GM21526 (cell line): ENCODE data around the gene EGFL7.

Experiments
- ATAC-seq: cut with Tn5 transposase; IDR thresholded peaks from one replicate; pipeline ENCODE4 v1.9.1; 2021; ENCODE audit warnings: moderate library complexity; ENCODE audit not compliant: unreplicated experiment, low FRiP score

Gene EGFL7

DNA sequence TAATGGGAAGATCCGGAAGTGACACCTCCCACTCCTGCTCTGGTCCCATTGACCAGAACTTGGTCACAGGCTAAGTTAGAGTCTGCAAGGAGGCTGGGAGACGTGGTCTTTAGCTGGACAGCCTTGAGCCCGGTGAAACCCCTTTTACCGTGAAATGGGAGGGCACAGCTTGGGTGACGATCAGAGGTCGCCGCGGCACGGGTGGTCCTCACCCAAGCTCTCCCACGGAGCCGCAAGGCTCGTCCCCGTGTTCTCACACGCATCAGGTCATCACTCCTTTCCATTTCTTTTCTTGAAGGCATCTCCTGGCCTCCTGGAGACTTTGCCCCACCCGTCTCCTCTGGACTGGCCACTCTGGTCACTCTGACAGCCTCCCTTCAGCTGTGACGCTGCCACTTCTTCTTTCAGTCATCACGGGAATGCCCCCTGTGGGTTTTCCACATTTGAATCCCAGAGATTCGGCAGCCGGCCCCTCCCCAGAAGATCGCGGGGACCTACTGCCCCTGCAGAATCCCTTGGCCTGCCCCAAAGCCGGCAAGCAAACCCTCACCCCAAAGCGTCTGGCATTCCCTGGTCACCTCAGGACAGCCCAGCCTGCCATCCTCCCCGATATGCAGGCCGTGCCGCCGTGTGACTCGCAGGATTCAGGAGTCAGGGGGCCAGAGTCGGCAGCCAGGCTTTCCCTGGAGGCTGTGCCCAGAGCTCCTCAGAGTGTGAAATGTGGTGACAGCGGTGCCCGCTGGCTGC is 18.9 kb upstream of the EGFL7 start:
- no peak for ATAC-seq

DNA sequence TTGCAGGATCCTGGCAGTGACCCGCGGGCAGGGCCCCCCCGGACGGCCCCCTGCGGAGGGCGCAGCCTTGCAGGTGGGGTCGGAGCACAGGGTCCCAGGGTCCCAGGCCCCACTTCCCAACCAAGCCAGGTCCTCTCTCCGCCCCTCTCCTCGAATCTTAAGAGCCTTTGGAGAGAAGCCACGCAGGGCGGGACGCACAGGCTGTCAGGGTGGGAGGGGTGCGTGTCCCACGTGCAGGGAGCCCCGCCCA is 18.4 kb upstream of the EGFL7 start:
- no peak for ATAC-seq

GRCh38 chr9:136644593-136645351 is 17.9 kb upstream of the EGFL7 start:
- ATAC-seq = no peak

- no peak for ATAC-seq
Measured at GRCh38 chr9:136645352-136645902, 17.3 kb upstream of the EGFL7 start.

DNA sequence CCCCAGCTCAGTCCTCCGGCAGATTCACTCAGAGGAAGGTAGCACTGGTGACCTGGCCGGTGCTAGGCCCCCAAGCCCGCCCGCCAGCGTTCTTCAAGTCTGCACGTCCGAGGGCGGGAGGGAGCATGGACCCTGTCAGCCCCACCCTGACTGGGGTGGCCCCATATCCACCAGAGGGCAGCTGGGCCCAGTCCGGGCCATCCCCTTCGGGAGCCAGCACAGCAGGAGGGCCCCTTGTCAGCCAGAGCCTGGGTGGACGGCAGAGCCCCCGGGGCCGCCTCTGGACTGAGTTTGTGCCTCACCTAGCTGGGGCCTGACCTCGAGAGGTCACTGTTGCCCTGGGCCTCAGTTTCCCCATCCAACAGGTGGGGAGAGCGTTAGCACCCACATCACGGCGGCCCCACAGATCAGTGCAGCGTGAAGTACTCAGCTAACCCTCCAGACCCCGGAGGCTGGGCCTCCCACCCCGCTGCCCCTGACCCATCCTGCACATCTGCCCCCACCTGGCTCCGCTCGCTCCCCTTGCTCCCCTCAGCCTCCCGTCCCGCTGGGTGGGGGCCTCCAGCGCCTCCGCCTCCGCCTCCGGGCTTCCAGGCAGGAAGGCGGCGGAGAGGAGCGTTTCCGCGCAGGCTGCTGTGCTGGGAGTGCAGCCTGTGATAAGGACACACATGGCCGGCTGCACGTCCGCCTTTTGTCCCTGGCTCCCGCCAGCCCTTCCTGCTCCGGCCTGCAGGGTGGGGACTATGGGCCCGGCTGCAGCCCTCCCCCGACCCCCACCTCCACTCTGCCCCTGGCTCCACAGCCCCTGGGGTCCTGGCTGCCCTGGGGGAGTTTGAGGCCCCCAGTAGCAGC is 16.6 kb upstream of the EGFL7 start:
- ATAC-seq = no peak

- no peak for ATAC-seq
Measured at GRCh38 chr9:136646827-136647711, 15.6 kb upstream of the EGFL7 start.

- ATAC-seq = no peak
Measured at GRCh38 chr9:136648751-136649150, 14.0 kb upstream of the EGFL7 start.

DNA sequence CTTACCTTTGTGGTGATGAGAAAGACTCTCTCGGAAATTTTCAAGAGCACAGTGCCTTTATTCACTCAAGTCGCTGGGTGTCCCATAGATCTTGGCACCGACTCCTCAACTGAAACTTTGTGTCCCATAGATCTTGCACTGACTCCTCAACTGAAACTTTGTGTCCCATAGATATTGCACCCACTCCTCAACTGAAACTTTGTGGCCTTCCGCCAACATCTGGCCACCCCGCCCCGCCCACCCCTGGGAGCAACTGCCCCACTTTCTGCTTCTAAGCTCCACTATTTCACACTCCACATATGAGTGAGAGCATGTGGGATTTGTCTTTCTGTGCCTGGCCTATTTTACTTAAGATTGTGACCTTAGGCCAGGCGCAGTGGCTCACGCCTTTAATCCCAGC is 12.7 kb upstream of the EGFL7 start:
- ATAC-seq = no peak

GRCh38 chr9:136650648-136651047 is 12.1 kb upstream of the EGFL7 start:
- no peak for ATAC-seq

- no peak for ATAC-seq
Measured at GRCh38 chr9:136651860-136652259, 10.9 kb upstream of the EGFL7 start.

DNA sequence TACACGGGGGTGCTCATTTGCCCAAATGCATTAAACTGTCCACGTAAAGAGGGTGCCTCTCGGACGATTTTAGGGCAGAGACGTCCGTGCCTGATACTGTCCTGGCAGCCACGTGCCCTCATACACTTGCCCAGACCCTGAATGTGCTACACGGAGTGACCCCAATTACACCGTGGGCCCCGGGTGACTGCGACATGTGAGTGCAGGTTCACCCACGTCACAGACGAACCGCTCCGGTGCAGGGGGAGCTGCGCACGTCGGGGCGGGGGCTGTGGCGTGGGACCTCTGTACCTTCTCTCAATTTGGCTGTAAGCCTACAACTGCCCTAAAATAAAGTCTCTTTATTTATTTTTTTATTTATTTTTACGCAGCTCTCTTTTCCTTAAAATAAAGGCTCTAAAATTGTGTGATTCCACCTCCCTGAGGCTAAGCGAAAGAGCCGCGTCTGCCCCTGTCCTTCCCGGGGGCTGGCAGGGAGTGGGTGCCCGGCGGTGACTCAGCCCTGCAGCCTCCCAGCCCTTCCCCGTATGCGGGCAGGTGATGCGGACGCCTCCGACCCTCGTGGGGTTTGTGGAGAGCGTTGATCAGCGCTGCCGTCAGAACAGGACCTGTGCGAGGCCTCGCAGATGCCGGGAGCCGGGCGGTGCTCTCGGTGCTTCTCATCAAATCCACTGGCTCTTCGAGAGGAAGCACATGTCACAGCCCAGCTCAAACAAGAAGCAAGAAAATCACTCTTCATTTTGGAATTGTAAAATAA is 9.2 kb upstream of the EGFL7 start:
- ATAC-seq = no peak

DNA sequence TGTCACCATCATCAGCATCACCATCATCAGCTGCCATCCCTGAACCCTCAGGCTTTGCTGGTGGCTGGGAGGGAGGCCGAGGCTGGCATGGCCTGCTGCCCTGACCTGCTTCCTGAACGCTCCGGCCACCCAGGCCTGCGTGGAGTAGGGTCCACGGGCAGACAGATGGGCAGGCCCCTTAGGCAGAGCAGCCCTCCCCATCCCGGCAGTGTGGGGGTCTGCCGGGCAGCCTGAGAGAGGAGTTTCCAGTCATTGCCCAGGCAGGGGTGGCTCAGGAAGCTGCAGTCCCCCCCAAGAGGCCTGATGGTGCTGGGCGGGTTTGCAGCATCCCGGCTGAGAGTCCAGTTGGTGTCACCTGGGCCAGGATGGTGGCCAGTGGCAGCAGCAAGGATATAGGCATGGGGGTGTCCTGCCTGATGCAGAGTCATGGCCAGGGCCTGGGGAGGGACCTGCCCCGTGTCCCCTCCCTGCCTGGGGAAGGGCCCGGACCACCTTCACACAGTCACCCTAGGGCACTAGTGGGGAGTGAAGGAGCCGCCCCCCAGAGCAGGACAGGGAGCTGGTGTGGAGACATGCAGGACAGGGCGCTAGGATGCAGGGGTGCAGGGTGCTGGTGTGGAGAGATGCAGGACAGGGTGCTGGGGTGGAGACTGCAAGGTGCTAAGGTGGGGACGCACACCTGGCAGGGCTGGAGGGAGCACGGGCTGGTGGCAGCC is 7.7 kb upstream of the EGFL7 start:
- no peak for ATAC-seq

GRCh38 chr9:136655536-136656182 is 7.1 kb upstream of the EGFL7 start:
- no peak for ATAC-seq

DNA sequence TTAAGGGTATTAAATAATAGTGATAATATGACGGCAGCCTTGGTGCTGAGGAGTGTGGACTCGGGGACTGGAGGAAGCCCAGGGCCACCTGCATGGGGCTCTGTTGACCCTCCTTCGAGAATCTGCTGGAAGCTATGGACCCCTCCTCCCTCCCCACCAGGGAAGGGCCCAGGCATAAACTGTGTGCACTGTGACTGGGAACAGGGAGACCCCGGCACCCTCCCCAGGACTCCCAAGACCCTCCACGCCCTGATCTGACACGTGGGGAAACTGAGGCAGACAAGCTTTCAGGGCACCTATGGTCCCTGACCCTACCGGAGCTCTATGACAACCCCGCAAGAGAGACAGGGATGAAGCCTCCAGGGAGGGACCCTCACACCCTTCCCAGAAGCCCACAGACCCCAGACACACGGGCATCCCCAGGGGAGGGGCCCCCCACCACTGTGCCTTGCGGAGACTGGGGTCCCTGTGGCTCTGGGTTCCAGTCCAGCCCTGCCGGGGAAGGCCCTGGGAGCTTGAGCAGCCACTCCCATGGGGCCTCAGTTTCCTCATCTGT is 6.5 kb upstream of the EGFL7 start:
- ATAC-seq = no peak

- ATAC-seq = no peak
Measured at GRCh38 chr9:136656795-136657611, 5.7 kb upstream of the EGFL7 start.

- no peak for ATAC-seq
Measured at GRCh38 chr9:136657974-136658848, 4.5 kb upstream of the EGFL7 start.
